A673 (cell line): ENCODE results near the gene FOXK1.

Experiments
- CTCF ChIP-seq: fragments of 300-800, 200-600 bp; sonication (generic); conservative IDR thresholded peaks from 2 replicates; pipeline ENCODE4 v1.5.1; 2017; ENCODE audit warnings: low read depth, mild to moderate bottlenecking, antibody characterized with exemption, low read length, moderate library complexity, mixed read lengths
- EZH2 ChIP-seq: fragments of 200-600 bp; sonication (generic); IDR thresholded peaks from 2 replicates; pipeline ENCODE4 v1.6.1; 2017; ENCODE audit warnings: borderline replicate concordance, low read depth, mild to moderate bottlenecking, mixed read lengths, antibody characterized with exemption, low read length; ENCODE audit not compliant: poor library complexity, severe bottlenecking

DNA sequence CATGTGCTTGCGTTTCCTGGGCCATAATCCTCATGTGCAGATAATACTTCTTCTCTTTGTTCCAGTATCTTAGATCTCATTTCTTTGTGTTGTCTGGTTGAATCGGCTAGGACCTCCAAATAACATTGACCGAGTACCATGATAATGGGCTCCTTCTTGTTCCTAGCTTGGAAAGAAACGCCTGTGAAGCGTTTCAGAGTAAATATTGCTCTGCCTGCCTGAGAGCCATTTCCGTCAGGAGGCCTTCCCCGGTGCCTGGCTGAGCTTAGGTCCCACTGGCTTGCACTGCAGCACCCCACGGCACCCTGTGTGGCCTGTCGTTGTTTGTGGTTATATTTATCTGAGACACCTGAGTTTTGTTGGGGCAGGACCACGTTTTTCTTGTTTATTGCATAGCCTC lies 17.7 kb downstream of the FOXK1 start:
- TF ChIP-seq CTCF (no peak), EZH2 (no peak)
